Gastrocnemius medialis (tissue), 4 donors: ENCODE results near the gene TTC23. TPM values are rescaled to one million over a fixed set of nuclear protein-coding genes. Genes with fewer than 3 reads are reported as not detected.
A peak's percentile ranks its signal among the peaks of the same experiment; 100 is the strongest.

Experiments
- ATAC-seq, 2 donors: fragments of 150-250 bp; one replicate each; pipeline ENCODE4 v1.9.1; 2016
- DNase-seq, 2 donors: peaks; one replicate each; pipeline ENCODE4 v3.0.0-alpha.2; 2019
- H3K27ac ChIP-seq, 4 donors: fragments of 200-600 bp; sonication (generic); 1 replicate in 1 of 4; 2 replicates in 3 of 4; pipeline ENCODE4 v1.5.1; 2016 to 2018; ENCODE audit warnings: mild to moderate bottlenecking in 2 of 4, moderate library complexity in 1 of 4
- H3K27me3 ChIP-seq, 3 donors: fragments of 200-600 bp; sonication (generic) in 2 of 3; 1 replicate in 1 of 3; 2 replicates in 2 of 3; pipeline versions ENCODE4 v1.5.1 to v1.6.0; 2016 to 2019; ENCODE audit warnings: mild to moderate bottlenecking in 1 of 3, moderate library complexity in 1 of 3
- H3K36me3 ChIP-seq, 2 donors: fragments of 200-600 bp; sonication (generic) in 1 of 2; one replicate each; pipeline ENCODE4 v1.5.1; 2017 to 2018
- H3K4me1 ChIP-seq, 2 donors: fragments of 200-600 bp; sonication (generic) in 1 of 2; one replicate each; pipeline ENCODE4 v1.5.1; 2016 to 2017; ENCODE audit warnings: mild to moderate bottlenecking in 2 of 2
- H3K4me3 ChIP-seq, 4 donors: fragments of 200-600 bp; sonication (generic) in 3 of 4; 1 replicate in 1 of 4; 2 replicates in 3 of 4; pipeline ENCODE4 v1.5.1; 2016 to 2019; ENCODE audit warnings: mild to moderate bottlenecking in 2 of 4
- H3K9me3 ChIP-seq, 3 donors: fragments of 200-600 bp; sonication (generic) in 2 of 3; 1 replicate in 1 of 3; 2 replicates in 2 of 3; pipeline ENCODE4 v1.5.1; 2016 to 2019
- POLR2A ChIP-seq, 2 donors: fragments of 450-650 bp; IDR thresholded peaks; one replicate each; pipeline ENCODE4 v1.6.1; 2017; ENCODE audit warnings: antibody characterized with exemption in 2 of 2, mild to moderate bottlenecking in 2 of 2, moderate library complexity in 2 of 2
- in situ Hi-C, 4 donors: fragments of 200-750 bp; cut with MboI; loops; one replicate each; pipeline versions ENCODE4 v1.15.0 to v1.8.0; 2017; ENCODE audit warnings: low sequenced_read_pairs in 4 of 4
- intact Hi-C: fragments of 100-400 bp; cut with DNase I; formaldehyde crosslinking; loops from one replicate; pipeline ENCODE4 v1.15.1; 2023; ENCODE audit warnings: low total_unique reads
- total RNA-seq, 4 donors: library from RNA; depleted of rRNA; stranded (reverse); fragments of >200 nt; gene quantifications; one replicate each; pipeline versions ENCODE4 v1.1.0 to v1.2.3, GENCODE V29; 2016
- TF ChIP-seq, protein P1 (sequence below), 5 experiments: fragments of 450-650 bp in 3 of 5; fragments of 200-600 bp in 2 of 5; sonication (generic) in 2 of 5; IDR thresholded peaks in 4 of 5; conservative IDR thresholded peaks in 1 of 5; 1 replicate in 4 of 5; 2 replicates in 1 of 5; pipeline ENCODE4 v1.5.1; 2016 to 2019; ENCODE audit warnings: antibody characterized with exemption in 5 of 5, mild to moderate bottlenecking in 3 of 5, moderate library complexity in 3 of 5

TTC23 gene
- total RNA-seq, 4 donors from 2014 or later = 5.6 to 9.9 (median 7.7) TPM

- Histone ChIP-seq H3K4me1 (peaks cover 53 to 62% of the 10 kb centered on the region in 2 donors), H3K27me3 (no peaks in the 10 kb centered on the region), H3K4me3 (no peak overlapping the region), H3K36me3 (peaks cover 0 to 68% of the 10 kb centered on the region in 2 donors), H3K27ac (peak overlapping the region; percentile 63 to 97 (median 90)), H3K9me3 (no peaks in the 10 kb centered on the region)
- TF ChIP-seq POLR2A (IDR thresholded peaks at IDR 0.05) = no peak
- TF ChIP-seq, protein P1, sequence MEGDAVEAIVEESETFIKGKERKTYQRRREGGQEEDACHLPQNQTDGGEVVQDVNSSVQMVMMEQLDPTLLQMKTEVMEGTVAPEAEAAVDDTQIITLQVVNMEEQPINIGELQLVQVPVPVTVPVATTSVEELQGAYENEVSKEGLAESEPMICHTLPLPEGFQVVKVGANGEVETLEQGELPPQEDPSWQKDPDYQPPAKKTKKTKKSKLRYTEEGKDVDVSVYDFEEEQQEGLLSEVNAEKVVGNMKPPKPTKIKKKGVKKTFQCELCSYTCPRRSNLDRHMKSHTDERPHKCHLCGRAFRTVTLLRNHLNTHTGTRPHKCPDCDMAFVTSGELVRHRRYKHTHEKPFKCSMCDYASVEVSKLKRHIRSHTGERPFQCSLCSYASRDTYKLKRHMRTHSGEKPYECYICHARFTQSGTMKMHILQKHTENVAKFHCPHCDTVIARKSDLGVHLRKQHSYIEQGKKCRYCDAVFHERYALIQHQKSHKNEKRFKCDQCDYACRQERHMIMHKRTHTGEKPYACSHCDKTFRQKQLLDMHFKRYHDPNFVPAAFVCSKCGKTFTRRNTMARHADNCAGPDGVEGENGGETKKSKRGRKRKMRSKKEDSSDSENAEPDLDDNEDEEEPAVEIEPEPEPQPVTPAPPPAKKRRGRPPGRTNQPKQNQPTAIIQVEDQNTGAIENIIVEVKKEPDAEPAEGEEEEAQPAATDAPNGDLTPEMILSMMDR (IDR thresholded peaks at IDR 0.05 in 4 of 5, conservative IDR thresholded peaks at IDR 0.05 in 1 of 5) = no peak
- no peak for DNase-seq
- intact Hi-C loops = no loop called here
- in situ Hi-C loops = no loop called here
- ATAC-seq = no peak
Measured at GRCh38 chr15:99131441-99132023, 117.8 kb downstream of the TTC23 start.

- Histone ChIP-seq H3K27me3 (no peaks in the 10 kb centered on the region), H3K4me1 (peaks cover 59 to 68% of the 10 kb centered on the region in 2 donors), H3K27ac (peak overlapping the region; percentile 63 to 97 (median 90)), H3K4me3 (no peak overlapping the region), H3K36me3 (peaks cover 0 to 62% of the 10 kb centered on the region in 2 donors), H3K9me3 (no peaks in the 10 kb centered on the region)
- DNase-seq (no peak), ATAC-seq (no peak)
- in situ Hi-C loops = no loop called here
- intact Hi-C loops = no loop called here
- TF ChIP-seq, protein P1 (IDR thresholded peaks at IDR 0.05 in 4 of 5, conservative IDR thresholded peaks at IDR 0.05 in 1 of 5) = no peak
- no peak for TF ChIP-seq POLR2A (IDR thresholded peaks at IDR 0.05)
Measured at GRCh38 chr15:99130765-99131440, 118.5 kb downstream of the TTC23 start.

GRCh38 chr15:99130314-99130713, 119.1 kb downstream of the TTC23 start:
- H3K27ac ChIP-seq = peak overlapping the region; percentile 63 to 97 (median 90)
- no peak overlapping the region for H3K4me3 ChIP-seq
- in situ Hi-C loops = no loop called here
- DNase-seq (no peak), ATAC-seq (no peak)
- peaks cover 62 to 68% of the 10 kb centered on the region in 2 donors for H3K4me1 ChIP-seq
- TF ChIP-seq, protein P1 (IDR thresholded peaks at IDR 0.05 in 4 of 5, conservative IDR thresholded peaks at IDR 0.05 in 1 of 5) = no peak
- TF ChIP-seq POLR2A (IDR thresholded peaks at IDR 0.05) = no peak
- intact Hi-C loops = no loop called here
- peaks cover 0 to 61% of the 10 kb centered on the region in 2 donors for H3K36me3 ChIP-seq
- no peaks in the 10 kb centered on the region for H3K9me3 ChIP-seq
- no peaks in the 10 kb centered on the region for H3K27me3 ChIP-seq

- peaks cover 63 to 70% of the 10 kb centered on the region in 2 donors for H3K4me1 ChIP-seq
- in situ Hi-C loops = no loop called here
Measured at GRCh38 chr15:99129644-99130043, 119.7 kb downstream of the TTC23 start.

More at GRCh38 chr15:99129644-99130043, 119.7 kb downstream of the TTC23 start:
- H3K36me3 ChIP-seq = peaks cover 0 to 61% of the 10 kb centered on the region in 2 donors
- H3K4me3 ChIP-seq = no peak overlapping the region
- ATAC-seq (no peak), DNase-seq (no peak)
- TF ChIP-seq, protein P1 (IDR thresholded peaks at IDR 0.05 in 4 of 5, conservative IDR thresholded peaks at IDR 0.05 in 1 of 5) = no peak
- TF ChIP-seq POLR2A (IDR thresholded peaks at IDR 0.05) = no peak
- intact Hi-C loops = loop anchor here (10.0 kb wide), 2 partner anchors 605 to 1395 kb away; partner anchors contain the start of genes CERS3 and LYSMD4
- H3K27me3 ChIP-seq = no peaks in the 10 kb centered on the region
- peak overlapping the region; percentile 63 to 97 (median 90) for H3K27ac ChIP-seq
- no peaks in the 10 kb centered on the region for H3K9me3 ChIP-seq
